ENCODE data around the gene TDP1.

The TDP1 gene

GRCh38 chr14:89908712-89909450 is 46.8 kb upstream of the TDP1 start:
- Histone ChIP-seq H3K9me3 (ENCODE audit: low read length) (no peaks in the 10 kb centered on the region), H4K20me1 (ENCODE audit: insufficient read depth, low read length) (no peaks in the 10 kb centered on the region), H3K36me3 (ENCODE audit: insufficient read depth, low read length) (no peaks in the 10 kb centered on the region), H3K27ac (ENCODE audit: low read depth, low read length, poor library complexity, severe bottlenecking) (no peak overlapping the region), H3K9ac (ENCODE audit: low read length) (no peak overlapping the region), H3F3A (ENCODE audit: insufficient read depth, low read length) (no peaks in the 10 kb centered on the region), H3K9me2 (ENCODE audit: low read depth, low read length) (no peaks in the 10 kb centered on the region), H2AFZ (ENCODE audit: low read length) (no peak overlapping the region), H3K4me1 (ENCODE audit: insufficient read depth, low read length, severe bottlenecking) (no peaks in the 10 kb centered on the region), H3K4me3 (ENCODE audit: low read depth, low read length, poor library complexity, severe bottlenecking) (no peak overlapping the region), H3K79me2 (ENCODE audit: insufficient read depth, low read length) (no peaks in the 10 kb centered on the region), H3K4me2 (ENCODE audit: low read length) (no peak overlapping the region), H3K27me3 (ENCODE audit: insufficient read depth, low read length) (no peaks in the 10 kb centered on the region)
- TF ChIP-seq CTCF (IDR thresholded peaks at IDR 0.05; ENCODE audit: low read length) (no peak), EZH2 (IDR thresholded peaks at IDR 0.05; ENCODE audit: borderline replicate concordance, low read length) (no peak)

GRCh38 chr14:89909586-89909985 is 46.1 kb upstream of the TDP1 start:
- Histone ChIP-seq H2AFZ (ENCODE audit: low read length) (no peak overlapping the region), H3K9me2 (ENCODE audit: low read depth, low read length) (no peaks in the 10 kb centered on the region), H3K4me2 (ENCODE audit: low read length) (no peak overlapping the region), H3F3A (ENCODE audit: insufficient read depth, low read length) (no peaks in the 10 kb centered on the region), H3K4me3 (ENCODE audit: low read depth, low read length, poor library complexity, severe bottlenecking) (no peak overlapping the region), H3K27ac (ENCODE audit: low read depth, low read length, poor library complexity, severe bottlenecking) (no peak overlapping the region), H3K9me3 (ENCODE audit: low read length) (no peaks in the 10 kb centered on the region), H3K27me3 (ENCODE audit: insufficient read depth, low read length) (no peaks in the 10 kb centered on the region), H3K9ac (ENCODE audit: low read length) (no peak overlapping the region), H4K20me1 (ENCODE audit: insufficient read depth, low read length) (no peaks in the 10 kb centered on the region), H3K36me3 (ENCODE audit: insufficient read depth, low read length) (no peaks in the 10 kb centered on the region), H3K79me2 (ENCODE audit: insufficient read depth, low read length) (no peaks in the 10 kb centered on the region), H3K4me1 (ENCODE audit: insufficient read depth, low read length, severe bottlenecking) (no peaks in the 10 kb centered on the region)
- no peak for TF ChIP-seq EZH2 (IDR thresholded peaks at IDR 0.05; ENCODE audit: borderline replicate concordance, low read length)
- TF ChIP-seq CTCF (IDR thresholded peaks at IDR 0.05; ENCODE audit: low read length), result no peak

GRCh38 chr14:89910691-89911009 is 45.1 kb upstream of the TDP1 start:
- Histone ChIP-seq H3K79me2 (ENCODE audit: insufficient read depth, low read length) (no peaks in the 10 kb centered on the region), H3K4me2 (ENCODE audit: low read length) (no peak overlapping the region), H3K9ac (ENCODE audit: low read length) (no peak overlapping the region)

More at GRCh38 chr14:89910691-89911009, 45.1 kb upstream of the TDP1 start:
- no peak overlapping the region for H3K4me3 ChIP-seq (ENCODE audit: low read depth, low read length, poor library complexity, severe bottlenecking)
- no peaks in the 10 kb centered on the region for H3K36me3 ChIP-seq (ENCODE audit: insufficient read depth, low read length)
- no peaks in the 10 kb centered on the region for H3K4me1 ChIP-seq (ENCODE audit: insufficient read depth, low read length, severe bottlenecking)
- no peak for TF ChIP-seq EZH2 (IDR thresholded peaks at IDR 0.05; ENCODE audit: borderline replicate concordance, low read length)
- TF ChIP-seq CTCF (IDR thresholded peaks at IDR 0.05; ENCODE audit: low read length), result no peak
- no peaks in the 10 kb centered on the region for H3K9me2 ChIP-seq (ENCODE audit: low read depth, low read length)
- H3K9me3 ChIP-seq (ENCODE audit: low read length), result no peaks in the 10 kb centered on the region
- H3F3A ChIP-seq (ENCODE audit: insufficient read depth, low read length), result no peaks in the 10 kb centered on the region
- H3K27me3 ChIP-seq (ENCODE audit: insufficient read depth, low read length), result no peaks in the 10 kb centered on the region
- H3K27ac ChIP-seq (ENCODE audit: low read depth, low read length, poor library complexity, severe bottlenecking), result no peak overlapping the region
- H2AFZ ChIP-seq (ENCODE audit: low read length), result no peak overlapping the region
- H4K20me1 ChIP-seq (ENCODE audit: insufficient read depth, low read length), result no peaks in the 10 kb centered on the region

Data from OCI-LY1 (cell line).